Measurements from ENCODE around the gene CTNS.

Gene CTNS

DNA sequence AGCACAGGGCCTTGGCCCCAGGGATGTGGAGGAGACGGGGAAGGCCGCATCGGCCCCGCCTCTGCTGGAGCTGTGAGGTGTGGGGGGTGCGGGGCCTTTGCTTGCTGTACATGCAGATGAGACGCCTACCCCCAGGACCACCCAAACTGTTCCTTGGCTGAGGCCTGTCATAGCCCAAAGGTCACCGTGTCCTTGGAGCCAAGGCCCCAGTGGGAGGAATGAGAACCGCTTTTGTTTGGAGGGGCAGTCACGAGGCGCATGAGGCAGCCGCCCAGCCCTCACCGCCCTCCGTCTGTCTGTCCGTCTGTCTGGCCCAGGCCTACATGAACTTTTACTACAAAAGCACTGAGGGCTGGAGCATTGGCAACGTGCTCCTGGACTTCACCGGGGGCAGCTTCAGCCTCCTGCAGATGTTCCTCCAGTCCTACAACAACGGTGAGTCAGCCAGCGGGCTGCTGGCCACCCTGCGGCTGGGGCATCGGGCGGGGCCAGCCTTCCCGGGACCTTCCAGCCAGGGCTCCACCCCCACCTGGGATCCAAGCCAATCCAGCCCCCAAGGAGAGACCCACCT is 23.1 kb downstream of the CTNS start:
- DNase-seq, result no peak

DNA sequence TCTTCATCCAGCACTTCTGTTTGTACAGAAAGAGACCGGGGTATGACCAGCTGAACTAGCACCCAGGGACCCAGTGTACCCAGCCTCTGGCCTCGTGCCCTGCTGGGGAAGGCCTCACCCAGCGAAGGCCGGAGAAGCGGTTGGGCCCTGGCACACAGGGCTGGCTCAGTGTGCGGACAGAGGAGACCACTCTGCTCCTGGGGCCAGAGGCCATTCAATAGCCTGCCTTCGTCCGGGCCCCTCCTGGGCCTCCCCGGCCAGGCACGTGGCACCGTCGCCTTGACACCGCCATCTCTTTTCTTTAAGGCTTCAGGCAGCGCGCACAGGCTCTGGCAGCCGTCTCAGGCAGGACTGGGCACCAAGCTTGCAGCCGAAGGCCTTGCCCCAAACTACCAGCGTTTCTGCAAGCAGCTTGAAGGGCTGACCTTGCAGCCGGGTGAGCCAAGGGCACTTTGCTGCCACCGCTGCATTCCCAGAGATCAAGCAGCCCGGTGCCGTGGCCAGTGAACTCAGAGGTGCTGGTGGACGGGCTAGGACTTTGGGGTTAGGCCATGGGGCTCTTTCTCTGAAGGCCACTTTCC is 23.8 kb downstream of the CTNS start:
- DNase-seq, result no peak

DNA sequence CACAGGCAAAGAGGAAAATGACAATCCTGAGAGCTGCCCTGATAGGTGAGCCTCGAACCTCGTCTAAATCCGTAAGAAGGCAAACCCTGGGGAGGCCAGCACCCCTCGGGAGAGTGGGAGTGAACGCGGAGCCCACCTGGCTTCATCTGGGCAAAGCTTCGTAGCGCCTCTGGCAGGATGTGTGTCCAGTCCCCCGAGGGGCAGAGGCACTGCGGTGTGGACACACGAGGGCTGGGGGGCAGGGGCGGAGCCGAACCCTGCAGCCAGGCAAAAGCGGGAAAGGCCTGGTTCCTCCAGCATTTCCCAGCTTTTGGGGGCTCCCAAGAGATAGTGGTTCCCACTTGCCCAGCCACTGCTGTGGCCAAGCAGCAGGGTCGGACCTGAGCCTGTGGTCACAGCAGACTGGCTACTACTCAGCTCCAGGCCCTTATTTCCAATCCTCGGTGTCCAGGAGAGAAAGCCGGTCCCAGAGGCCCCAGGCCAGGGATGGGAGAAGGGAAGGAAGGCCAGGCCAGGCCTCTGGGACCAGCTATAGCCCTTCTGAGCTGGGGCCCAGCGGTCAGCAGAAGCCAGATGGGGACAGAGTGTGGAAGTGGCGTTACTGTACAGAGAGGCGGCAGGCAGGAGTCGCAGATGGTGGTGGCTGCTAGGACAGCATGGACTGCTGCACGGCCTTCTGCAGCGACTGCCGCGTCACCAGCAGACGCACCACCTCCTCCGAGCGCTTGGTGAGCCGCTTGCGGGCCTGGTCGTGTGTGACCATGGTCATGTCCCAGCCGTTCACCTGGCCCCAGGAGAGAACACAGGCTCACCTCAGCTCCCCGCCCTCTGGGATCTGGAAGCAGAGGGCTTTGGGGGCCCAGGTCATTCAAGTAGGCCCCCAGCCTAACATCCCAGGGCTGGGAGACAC is 26.8 kb downstream of the CTNS start:
- DNase-seq, result no peak

DNA sequence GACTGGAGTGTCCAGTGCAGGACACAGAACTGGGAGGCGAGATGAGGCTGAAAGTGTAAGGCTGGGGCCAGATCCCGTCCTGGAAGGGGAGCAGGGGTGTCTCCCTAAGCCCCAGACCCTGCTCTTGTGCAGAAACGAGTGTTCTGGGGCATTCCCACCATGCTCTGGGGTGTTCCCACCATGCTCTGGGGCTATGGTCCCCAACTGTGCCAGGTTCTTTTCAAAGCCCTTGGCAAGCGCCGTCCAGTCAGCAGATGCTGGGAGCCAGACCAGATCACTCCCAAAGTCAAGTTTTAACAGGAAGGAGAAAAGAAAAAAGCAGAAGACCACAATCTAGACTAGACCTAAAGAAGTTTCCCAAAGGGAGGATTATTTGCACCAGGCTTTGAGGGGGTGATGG is 29.3 kb downstream of the CTNS start:
- no peak for DNase-seq

DNA sequence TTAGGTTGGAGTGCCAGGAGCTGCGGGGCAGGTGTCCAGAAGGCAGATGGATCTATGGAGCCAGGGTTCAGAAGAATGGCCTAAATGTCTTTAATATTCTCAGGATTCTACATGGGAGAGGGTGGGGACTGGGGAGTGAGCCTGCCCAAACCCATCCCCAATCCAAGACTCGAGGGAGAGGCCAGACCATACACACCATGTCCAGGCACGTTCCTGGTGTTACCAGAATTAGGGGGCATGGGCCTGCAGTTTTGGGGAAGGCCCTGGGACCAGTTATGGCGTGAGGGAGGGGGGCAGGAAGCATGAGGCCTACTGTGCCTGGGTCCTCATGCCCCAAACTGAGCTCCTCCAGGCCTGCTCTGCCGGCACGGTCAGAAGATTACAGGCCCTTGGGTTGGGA is 30.0 kb downstream of the CTNS start:
- no peak for DNase-seq

DNA sequence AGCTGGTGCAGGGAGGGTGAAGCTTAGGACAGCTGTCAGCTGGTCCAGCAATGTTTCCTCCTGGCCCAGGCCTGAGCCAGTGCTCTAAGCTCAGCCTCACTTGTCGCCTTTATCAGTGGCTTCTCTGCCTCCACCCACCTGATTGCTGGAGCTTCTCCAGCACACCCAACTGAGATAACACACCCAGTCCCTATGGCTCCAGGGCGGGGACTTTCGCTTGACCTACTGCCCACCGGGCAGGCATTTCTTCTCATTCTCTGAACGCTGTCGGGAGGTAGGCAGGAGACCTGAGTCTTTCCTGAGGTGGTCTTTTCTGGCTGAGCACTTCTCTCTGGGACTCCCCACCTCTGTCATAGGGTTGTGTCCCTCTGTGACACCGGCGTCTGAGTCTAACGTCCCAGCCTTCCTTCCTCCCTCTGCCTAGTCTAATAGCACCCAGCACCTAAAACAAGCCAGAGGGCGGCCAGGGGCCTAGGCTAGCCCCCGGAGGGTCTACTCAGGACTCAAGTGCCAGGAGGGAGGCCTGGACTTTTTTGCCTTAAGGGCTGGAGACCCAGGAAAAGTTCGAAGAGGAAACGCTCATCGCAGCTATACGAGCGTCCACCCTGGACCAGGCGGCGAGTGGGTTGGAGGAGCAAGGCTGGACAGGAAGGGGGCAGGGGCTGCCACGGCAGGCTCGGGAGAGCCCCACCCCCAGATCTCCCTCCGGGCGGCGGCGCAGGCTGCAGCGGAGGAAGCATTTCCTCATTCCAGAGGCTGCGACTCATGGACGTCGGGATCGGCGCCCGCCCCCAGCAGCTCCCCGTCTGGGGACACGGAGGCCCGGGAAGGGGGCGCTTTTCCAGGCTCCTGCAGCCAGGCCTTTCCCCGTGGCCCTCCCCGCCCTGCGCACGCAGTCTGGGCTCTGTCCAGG is 31.1 kb downstream of the CTNS start:
- DNase-seq, result peak; percentile 23

DNA sequence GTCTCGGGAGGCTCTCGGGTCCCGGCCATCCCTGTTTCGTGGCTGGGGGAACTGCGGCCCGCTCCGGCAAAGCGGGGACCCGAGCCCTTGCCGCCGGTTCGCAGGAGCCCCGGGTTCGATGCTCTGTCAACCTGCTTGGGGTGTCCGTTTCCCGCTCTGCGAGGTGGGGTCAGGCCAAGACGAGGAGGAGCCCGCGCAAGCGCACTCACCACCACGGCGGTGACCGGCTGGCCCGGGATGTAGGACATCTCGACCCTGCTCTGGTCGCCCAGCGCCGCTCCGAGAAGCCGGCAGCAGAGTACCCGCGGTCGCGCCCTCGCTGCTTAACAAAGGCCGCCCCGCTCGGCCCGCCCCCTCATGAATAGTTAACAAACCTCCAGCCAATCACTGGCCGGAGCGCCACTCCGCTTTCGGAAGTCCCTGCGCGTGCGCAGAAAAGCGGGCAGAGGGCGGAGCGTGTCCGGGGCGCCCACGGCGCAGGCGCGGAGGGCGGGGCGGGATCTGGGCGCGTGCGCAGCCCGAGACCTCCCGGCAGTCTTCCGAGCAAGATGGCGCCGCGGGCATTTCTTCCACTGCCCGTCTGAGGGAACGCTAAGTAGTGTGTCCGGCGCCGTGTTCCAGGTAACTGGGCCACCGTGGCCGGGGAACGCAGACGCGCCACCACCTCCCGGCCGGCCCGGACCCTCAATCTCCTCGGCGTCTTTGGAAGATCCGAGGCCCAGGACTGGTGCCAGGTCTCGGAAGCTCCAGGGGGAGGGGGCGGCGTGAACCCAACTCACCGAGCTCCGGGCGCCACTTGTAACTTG is 31.9 kb downstream of the CTNS start, which contains the start of the genes EMC6 and TAX1BP3:
TSS of gene EMC6 (plus strand) at position 534 of the 806 bp plus-strand sequence. CDS start 335 bp downstream, outside the sequence.
TSS of gene TAX1BP3 (minus strand) at position 300 of the 806 bp plus-strand sequence. CDS start at position 248, 52 bp downstream.
- DNase-seq, result peak; percentile 95

DNA sequence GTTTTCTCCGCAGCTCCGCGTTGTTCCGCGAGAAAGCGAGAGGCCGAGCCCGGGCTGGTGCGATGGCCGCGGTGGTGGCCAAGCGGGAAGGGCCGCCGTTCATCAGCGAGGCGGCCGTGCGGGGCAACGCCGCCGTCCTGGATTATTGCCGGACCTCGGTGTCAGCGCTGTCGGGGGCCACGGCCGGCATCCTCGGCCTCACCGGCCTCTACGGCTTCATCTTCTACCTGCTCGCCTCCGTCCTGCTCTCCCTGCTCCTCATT is 32.5 kb downstream of the CTNS start:
- DNase-seq, result no peak

DNA sequence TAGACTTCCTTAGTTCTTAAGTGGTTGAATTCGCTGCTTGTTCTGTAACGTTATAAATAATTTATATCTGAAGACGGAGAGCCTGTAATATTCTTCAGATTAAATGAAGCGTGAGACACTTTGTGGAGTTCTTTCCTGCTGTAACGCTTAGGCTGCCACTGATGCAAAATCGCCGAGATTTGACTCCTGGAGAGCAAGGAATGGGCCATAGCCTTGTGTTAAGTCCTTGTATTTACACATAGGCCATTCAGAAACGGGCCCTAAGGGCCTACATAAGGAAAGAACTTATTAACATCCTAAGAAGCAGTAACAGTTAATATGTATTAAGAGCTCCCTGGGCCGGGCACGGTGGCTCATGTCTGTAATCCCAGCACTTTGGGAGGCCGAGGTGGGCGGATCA is 33.0 kb downstream of the CTNS start:
- no peak for DNase-seq

DNA sequence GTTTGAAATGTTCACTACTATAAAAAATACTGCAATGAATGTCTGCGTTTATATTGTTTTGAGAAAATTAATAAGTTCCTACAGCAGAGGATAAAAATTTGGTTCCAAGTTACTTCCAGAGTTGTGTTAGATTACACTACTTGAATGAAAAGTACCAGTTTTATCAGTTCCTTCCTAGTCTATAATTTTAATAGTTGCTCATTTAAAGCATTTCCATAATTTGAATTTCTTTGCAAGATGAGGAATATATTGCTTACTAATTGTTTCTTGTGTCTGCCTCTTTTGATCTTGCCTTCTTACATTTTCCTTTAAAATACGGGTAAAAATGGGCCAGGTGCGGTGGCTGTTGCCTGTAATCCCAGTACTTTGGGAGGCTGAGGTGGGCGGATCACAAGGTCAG is 36.0 kb downstream of the CTNS start:
- no peak for DNase-seq

DNA sequence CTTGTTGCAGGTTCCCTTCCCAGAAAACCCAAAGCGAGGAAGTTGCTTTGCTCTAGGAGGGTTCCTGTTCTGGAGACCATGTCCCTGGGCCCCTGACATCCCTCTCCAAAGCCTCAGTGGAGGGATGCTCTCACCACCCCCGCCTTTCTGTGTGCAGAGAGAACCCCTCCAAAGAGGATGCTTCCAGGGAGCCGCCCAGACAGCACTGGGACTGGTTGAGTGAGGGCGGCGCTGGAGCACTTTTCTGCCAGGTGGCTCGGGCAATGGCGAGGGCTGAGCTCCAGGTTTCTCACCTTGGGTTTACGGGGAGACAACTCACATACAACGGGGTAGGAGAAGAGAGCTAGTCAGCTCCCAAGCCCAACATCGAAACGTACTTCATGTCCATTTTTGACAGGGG is 39.3 kb downstream of the CTNS start:
- DNase-seq, result no peak

DNA sequence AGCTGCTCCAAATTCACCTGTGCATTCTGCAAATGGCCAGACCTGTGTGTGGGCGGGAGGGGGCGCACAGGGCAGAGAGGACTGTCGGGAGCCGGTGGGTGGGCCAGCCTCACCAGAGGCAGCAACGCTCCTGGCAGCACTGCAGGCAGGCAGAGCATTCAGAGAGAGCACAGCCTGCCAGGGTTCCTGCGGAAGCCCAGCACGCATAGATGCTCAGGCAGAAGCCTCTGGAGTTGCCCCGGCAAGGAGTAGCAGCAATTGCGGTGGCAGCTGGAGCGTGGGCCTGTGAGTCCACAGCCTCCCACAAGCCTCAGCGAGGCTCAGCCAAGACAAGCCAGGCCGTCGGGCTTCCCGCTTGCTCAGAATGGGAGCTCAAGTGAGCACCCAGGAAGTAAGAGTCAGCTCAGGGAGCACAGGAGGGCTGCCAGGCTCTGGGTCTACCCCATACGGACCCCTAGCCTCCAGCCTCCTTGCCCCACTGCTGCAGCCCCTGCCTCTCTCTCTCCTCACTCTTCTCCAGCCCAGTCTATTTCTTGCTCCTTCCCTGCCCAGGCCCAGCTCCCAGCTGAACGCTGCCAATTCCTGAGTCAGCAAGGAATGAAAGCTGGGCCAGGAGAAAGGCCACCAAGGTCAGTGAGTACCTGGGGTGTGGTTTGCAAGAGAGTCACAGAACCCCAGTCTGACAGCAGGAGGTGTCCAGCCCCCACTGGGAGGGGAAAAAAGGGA is 41.7 kb downstream of the CTNS start:
- no peak for DNase-seq

DNA sequence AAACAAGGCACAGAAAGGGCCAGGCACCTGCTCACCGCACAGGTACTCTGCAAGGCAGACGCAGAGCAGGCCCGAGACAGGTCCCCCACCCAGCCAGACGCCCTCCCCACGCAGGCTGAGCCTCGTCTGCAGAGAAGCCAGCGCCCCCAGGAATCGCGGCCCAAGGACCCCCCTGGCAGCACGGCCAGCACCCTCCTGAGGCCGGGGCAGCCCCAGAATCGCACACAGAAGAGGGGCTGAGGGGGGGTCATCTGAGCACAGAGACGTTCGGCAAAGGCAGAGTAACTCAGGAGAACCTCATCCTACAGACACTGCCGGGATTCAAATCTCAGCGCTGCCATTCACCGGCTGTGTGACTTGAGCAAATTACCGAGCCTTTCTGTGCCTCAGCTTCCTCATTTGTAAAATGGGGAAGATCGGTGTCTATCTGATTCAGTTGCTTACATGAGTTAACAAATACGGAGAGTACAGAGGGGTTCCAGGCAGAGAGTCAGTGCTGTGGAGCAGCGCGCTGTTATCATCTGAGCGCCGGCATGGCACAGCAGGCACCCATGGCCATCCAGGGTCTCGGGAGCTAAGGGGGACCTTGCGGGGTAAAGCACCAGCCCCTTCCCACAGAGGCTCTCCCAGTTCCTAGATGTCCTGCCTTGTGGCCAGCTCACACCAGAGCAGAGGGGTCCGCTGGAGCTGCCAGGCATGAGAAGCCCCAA is 42.4 kb downstream of the CTNS start:
- no peak for DNase-seq

DNA sequence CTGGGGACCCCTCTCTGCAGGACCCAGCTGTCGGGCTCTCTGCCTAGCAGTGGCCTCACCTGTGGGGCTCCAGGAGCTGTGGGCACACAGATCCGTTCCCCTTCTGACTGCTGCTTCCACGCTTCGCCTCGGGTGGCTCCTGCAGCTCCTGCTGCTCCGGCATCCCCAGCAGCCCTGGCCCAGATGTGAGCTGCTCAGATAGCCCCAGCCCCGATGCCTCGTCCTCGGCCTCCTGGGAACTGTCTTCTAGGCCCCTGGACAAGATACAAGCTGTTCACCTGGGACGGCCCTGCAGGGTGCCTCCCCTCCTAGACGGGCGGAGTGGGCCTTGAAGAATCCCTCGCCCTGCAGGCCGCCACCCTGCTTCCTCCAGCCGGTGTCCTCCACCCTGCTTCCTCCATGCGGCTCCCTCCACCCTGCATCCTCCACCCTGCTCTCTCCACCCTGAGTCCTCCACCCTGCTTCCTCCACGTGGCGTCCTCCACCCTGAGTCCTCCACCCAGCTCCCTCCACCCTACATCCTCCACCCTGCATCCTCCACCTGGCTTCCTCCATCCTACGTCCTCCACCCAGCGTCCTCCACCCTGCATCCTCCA is 43.1 kb downstream of the CTNS start:
- no peak for DNase-seq

DNA sequence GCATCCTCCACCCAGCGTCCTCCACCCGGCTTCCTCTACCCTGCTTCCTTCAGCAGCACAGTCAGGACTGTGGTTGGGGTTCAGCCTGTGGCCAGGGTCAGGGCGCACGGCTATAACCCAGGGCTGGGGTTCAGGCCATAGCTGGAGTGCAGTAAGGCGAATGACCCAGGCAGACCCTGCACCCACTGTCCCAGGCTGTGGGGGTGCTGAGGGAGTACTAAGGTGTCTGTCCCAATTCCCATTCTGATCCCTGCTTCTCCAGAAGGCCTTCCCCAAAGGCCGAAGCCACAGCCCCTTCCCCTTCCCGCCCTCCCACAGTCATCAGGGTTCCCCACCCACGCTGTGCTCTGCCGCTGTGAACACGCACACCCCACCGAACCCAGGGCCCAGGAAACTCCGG is 44.5 kb downstream of the CTNS start:
- no peak for DNase-seq

DNA sequence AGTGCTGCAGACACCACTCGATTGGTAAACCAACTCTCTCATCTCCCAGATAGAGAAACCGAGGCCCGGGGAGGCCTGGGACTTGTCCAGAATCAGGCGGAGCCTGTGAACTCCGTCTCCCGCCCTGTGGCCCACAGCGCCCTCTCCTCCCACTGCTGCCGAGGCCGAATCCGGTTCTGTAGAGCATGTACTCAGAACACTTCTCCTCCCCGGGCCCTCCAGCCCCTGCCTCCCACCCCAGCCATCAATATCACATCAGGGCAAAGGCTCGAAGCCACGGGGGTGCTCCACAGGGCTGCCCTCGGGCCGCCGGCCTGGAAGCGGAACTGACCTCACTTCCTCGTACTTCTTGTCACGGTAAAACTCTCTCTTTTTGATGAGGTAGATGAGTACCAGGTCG is 45.0 kb downstream of the CTNS start:
- no peak for DNase-seq

DNA sequence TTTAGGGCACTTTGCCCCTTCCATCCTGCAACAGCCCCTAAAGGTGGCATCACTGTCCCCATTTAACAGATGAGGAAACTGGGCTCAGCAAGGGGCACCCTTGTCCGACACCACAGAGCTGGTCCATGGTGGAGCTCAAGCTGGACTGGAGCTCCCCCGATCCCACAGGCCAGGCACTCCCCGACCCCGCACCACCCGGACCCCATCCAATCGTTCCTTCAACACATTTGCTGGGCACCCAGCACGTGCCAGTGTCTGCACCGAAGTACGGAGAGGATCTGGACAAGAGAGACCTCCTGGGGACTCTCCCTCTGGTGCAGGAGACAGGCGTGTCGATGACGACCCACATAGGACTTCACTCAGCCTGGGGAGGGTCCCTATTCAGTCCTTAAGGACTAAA is 45.5 kb downstream of the CTNS start:
- DNase-seq, result no peak

DNA sequence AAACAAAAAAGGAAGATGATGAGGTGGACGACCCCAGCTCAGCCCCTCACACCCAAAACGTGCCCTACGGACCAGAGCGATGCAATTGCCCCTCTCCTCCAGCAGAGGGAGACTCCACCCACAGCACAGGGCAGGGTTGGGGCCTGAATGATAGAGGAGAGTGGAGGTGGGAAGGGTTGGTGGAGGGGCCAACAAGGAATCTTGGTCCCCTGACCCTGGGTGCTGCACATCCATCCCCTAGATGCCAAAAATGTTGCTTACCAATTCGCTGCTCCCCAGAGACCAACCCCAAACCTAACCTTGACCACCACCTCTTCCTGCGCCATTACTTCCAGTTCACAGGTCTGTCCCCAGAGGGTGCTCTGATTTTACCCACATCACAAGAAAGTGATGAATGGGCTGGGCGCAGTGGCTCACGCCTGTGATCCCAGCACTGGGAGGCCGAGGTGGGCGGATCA is 46.5 kb downstream of the CTNS start:
- DNase-seq, result peak; percentile 22

DNA sequence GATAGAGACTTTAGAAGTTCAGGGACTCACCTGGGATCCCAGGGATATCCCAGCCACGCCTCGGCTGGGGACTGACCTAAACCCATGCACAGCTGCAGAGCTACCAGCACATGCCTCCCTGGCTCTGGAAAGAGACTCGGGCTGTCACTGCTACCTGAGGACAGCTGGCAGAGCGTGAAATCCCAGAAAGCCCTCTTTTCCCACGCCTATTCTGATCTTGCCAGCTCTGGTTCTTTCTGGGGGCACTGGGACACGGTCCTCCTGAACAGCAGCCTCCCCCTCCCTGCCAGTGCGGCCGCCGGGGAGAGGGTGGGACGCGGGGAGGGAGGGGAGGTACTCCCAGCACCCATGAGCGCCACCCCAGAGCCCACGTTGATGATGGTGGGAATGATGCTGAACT is 48.6 kb downstream of the CTNS start:
- no peak for DNase-seq

DNA sequence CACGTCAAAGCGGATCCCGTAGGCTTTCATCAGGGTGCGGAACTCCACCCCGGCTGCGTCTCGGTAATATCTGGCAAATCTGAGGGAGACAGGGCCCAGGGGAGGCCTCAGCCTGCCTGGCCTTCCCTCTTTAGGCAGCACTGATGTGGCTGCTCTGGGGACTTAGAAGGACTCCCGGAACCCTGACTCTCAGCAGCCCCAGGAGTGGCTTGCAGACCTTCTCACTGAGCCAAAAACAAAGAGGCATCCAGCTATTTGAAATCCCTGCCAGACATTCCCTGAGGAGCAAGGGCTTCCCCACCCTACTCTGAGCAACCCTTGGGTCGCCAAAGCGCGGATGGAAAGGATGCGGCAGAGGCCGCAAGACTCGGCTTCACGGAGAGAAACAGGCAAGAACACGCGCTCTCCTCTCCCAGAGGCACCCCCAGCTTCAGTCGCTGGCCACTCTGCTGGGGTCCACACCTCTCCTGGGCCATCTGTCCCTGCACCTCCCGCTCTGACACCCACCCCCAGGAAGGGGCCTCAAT is 51.5 kb downstream of the CTNS start:
- no peak for DNase-seq
